Gastroesophageal sphincter (tissue), 3 donors: Measurements from ENCODE around the gene MTA1.

Source experiments
- POLR2A ChIP-seq, 2 donors: fragments of 450-650 bp; IDR thresholded peaks; one replicate each; pipeline ENCODE4 v1.6.1; 2017; ENCODE audit warnings: antibody characterized with exemption in 2 of 2, mild to moderate bottlenecking in 2 of 2, moderate library complexity in 1 of 2
- POLR2AphosphoS5 ChIP-seq: sonication (generic); formaldehyde crosslinking; IDR thresholded peaks from one replicate; pipeline ENCODE4 v1.6.1; 2017; ENCODE audit warnings: antibody characterized with exemption
- TF ChIP-seq, protein P1 (sequence below), 4 experiments: fragments of 200-600 bp in 2 of 4; fragments of 450-650 bp in 2 of 4; sonication (generic) in 1 of 4; IDR thresholded peaks; one replicate each; pipeline ENCODE4 v1.5.1; 2017 to 2019; ENCODE audit warnings: antibody characterized with exemption in 4 of 4, mild to moderate bottlenecking in 2 of 4, moderate library complexity in 2 of 4

DNA sequence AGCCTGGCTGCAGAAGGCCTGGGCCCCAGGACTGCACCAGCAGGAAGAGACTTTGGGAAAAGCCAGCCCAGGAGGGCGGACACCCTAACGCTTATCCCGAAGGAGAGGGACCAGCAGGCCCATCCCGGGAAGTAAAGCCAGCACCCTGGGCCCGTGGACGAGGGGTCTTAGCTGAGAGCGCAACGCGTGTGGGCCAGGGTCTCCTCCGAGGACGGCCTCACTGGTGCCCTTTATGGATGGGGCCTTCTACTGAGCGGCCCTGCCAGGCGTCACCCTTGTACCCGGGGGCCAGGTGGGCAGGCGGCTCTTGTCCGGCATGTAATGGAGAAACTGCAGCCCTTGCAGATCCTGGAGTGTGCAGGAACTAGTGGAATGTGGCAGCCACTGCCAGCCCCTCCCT is 85.5 kb downstream of the MTA1 start:
- TF ChIP-seq, protein P1, sequence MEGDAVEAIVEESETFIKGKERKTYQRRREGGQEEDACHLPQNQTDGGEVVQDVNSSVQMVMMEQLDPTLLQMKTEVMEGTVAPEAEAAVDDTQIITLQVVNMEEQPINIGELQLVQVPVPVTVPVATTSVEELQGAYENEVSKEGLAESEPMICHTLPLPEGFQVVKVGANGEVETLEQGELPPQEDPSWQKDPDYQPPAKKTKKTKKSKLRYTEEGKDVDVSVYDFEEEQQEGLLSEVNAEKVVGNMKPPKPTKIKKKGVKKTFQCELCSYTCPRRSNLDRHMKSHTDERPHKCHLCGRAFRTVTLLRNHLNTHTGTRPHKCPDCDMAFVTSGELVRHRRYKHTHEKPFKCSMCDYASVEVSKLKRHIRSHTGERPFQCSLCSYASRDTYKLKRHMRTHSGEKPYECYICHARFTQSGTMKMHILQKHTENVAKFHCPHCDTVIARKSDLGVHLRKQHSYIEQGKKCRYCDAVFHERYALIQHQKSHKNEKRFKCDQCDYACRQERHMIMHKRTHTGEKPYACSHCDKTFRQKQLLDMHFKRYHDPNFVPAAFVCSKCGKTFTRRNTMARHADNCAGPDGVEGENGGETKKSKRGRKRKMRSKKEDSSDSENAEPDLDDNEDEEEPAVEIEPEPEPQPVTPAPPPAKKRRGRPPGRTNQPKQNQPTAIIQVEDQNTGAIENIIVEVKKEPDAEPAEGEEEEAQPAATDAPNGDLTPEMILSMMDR (IDR thresholded peaks at IDR 0.05): no peak
- TF ChIP-seq POLR2A (IDR thresholded peaks at IDR 0.05) (no peak), POLR2AphosphoS5 (no peak)
